Central memory CD4-positive, alpha-beta T cell (primary cell): Measurements from ENCODE around the gene ROR1.

Experiments
- DNase-seq: peaks from one replicate; pipeline ENCODE4 v3.0.0; 2022

ROR1 gene

DNA sequence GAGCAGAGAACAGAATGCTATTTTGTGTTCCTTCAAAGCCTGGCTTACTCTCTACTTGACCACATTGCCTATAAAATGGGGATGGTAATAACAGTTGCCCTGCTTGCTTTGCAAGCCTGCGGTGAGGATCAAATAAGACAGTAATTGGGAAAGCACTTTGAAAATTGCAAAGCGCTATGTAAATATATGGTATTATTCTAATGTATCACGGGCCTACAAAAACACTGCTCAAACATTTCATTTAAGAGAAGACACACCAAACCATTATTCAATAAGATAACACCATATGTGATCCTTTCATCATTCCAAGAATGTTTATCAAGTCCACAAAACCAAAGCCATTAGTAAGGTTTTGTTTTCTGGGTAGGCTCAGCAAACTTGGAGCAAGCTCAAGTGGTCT is 208.4 kb downstream of the ROR1 start:
- DNase-seq, result no peak

DNA sequence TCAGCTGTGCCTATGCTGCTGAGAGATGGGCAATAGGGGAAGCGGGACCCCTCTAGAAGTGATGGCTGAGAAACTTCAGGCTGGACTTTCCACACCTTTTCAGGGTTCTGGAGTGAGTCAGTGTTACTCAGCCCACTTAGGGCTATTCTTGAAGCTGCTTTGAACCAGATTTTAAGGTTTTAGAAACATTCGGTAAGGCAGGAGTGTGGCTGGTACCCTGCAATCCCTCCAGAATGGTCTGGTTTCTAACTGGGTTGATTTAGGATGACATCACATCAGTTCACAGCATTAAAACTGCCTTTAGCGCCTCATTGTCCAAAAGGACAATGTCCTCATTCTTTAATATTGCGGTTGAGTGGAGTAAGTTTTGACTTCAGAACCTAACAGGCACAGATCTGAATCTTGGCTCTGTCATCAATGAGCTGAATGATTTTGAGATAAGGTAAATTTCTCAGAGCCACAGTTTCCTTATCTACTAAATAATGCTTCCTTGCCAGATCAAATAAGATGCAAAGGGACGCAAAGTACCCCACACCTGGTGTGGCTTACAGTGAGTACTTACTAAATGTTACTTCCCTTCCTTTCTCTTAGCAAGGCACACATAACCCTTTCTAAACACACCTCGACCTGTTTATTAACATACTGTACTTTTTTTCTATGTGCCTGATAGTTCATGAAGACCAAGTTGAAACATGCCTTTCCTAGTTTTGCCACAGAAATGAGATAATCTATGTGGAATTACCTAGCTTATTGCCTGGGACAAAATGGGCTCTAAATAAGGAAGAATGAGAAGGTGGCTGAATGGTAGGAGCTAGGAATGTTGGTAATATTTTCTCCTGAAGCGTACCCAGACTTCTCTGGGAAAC is 209.8 kb downstream of the ROR1 start:
- no peak for DNase-seq

GRCh38 chr1:63984257-63984929 is 210.6 kb downstream of the ROR1 start:
- no peak for DNase-seq

GRCh38 chr1:63984930-63985290 is 211.1 kb downstream of the ROR1 start:
- DNase-seq, result no peak

DNA sequence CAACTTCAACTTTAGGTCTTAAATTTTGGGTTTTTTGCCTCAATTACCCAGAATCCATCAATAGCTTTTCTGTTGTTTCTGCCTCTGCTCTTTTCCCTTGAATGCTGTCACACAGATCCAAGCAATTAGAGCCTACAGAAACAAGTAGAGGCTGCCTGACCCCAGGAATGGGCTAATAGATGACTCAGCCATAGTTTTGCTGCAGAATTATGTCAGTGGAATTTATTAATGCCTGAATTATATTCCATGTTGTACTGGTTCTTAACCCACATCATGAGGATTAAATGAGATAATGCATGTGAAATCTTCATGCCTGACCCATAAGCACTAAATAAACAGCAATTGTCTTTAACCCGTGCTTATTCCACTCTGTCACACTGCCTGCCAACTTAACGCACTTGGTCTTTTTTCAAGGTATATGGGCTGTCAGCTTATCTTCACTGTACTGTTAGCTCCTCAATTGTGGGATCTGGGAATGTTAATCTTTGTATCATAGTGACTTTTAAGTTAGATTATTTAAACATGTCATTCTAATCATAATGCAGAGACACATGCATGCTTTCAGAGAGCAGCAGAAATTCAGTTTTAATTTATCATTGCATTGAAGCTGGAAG is 213.3 kb downstream of the ROR1 start:
- no peak for DNase-seq

- no peak for DNase-seq
These were observed 213.8 kb downstream of the ROR1 start for GRCh38 chr1:63987628-63988024.

DNA sequence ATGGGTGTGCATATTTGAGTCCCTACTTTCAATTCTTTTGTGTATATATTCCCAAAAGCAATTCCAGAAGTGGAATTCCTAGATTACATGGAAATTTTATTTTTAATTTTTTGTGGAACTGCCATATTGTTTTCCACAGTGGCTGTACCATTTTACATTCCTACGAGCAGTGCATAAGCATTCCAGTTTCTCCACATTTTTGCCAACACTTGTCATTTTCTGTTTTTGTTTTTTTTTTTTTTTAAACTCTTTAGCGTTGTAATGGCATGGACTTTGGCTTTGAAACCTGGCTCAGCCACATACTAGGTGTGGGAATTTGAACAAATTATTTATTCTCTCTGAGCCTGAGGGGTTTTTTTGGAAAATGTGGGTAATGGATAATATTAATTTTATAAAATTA is 215.1 kb downstream of the ROR1 start:
- no peak for DNase-seq

DNA sequence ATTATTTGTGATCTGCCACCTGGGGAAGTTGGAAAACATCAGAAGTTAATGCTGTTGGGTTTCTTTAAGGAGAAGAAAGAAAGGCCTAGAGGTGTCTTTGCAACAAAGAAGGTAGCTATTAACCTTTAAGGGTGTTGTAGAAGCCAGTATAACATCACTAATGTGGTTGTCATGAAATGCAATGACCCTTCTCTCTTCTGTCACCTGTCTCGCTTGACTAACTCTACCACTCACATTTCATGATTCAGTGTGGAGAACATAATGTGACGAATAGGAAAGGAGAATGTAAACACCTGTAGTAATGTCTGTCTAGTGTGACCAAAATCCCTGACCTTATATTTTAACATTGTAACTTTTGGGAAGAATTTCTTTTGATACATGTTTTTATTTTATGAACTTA is 217.9 kb downstream of the ROR1 start:
- no peak for DNase-seq

GRCh38 chr1:64000021-64000420 is 226.2 kb downstream of the ROR1 start:
- DNase-seq, result no peak

- DNase-seq, result no peak
These were observed 227.2 kb downstream of the ROR1 start for GRCh38 chr1:64001038-64001437.

DNA sequence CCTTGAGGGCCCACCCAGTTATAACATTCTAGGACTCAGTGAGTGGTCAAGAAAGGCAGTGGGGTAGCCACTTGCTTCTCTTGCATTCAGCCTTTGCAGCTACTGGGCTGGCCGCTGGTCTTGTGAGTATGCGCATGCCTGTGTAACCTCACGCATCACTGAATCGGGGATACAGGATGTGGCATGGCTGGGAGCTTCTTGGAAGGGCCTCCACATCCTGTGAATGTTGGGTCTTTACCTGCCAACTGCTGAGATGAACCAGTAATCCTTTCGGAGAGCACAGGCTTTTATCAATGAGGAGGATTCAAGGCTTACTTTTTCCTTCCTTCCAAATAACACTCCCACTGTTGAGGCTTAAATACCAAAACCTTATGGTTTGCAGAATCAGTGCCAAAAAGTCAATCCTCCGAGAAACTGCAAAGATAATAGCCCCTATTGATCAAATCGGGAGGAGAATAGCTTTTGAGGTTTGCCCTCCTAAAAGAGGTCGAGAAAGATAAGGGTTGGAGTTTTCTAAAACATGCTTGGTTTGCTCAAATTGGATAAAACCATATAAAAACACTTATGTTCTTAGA is 230.7 kb downstream of the ROR1 start:
- DNase-seq, result no peak

- no peak for DNase-seq
These were observed 232.0 kb downstream of the ROR1 start for GRCh38 chr1:64005801-64006200.

DNA sequence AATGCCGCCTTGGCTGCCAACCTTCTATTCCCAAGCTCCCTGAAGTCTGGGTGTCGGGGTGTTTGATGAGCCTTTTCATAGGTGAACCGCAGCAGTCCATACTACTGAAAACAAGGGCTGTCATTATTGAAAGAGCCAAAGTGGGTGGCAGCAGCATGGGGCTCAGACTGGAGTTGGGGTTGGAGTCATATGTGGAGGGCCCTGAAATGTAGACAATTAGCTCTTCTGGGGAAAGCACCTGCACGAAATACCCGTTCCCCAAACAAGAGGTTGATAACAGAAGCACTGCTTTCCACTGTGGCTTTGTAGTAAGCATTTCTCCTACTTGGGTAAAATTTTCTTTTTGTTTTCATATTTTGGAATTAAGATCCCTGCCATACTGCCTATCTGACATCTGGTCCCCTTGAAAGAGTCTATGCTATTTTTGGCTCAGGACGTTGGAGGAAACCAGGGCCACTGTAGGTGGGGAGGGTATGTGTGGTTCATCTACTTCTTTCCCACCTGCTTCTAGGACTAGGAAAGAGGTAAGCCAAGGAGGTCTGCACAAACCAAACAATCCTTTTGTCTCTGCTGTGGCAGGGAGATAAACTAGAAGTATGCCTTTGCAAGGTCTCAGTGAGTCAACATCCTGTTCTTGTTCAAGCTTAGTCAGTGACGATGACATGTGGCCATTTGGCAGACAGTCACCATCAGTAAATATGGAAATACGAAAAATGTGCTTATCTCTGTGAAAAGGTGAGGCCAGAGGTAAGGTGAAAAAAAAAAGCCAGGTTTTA is 232.6 kb downstream of the ROR1 start:
- no peak for DNase-seq

DNA sequence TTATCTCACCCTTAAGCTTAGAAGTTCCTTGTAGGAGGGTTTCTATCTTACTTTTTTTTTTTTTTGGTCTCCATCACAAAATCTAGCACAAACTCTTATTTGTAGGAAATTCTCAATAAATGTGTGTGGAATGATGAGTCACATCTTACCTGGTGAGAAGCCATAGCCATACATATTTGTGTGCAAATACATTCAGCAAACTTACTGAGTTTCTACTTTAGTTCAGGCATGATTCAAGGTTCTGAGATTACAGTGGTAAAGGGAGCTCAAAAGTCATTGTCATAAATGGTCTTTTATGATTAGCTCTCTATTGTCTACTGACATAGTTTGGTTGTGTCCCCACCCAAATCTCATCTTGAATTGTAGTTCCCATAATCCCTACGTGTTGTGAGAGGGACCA is 236.5 kb downstream of the ROR1 start:
- no peak for DNase-seq

GRCh38 chr1:64013395-64013794 is 239.6 kb downstream of the ROR1 start:
- no peak for DNase-seq

DNA sequence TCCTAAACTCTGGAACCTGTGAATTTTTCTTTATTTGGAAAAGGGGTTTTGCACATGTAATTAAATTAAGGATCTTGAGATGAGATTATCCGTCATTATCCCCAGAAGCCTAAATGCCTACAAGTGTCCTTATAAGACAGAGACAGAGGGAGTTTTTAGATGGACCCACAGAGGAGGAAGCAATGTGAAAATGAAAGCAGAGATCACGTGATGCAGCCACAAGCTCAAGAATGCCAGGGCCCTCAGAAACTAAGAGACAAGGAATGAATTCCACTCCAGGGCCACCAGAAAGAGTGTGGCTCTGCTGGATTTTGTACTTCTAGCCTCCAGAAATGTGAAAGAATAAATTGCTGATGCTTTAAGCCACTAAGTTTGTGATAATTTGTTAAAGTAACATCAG is 246.0 kb downstream of the ROR1 start:
- DNase-seq, result no peak

- DNase-seq, result no peak
These were observed 247.2 kb downstream of the ROR1 start for GRCh38 chr1:64021066-64021465.

DNA sequence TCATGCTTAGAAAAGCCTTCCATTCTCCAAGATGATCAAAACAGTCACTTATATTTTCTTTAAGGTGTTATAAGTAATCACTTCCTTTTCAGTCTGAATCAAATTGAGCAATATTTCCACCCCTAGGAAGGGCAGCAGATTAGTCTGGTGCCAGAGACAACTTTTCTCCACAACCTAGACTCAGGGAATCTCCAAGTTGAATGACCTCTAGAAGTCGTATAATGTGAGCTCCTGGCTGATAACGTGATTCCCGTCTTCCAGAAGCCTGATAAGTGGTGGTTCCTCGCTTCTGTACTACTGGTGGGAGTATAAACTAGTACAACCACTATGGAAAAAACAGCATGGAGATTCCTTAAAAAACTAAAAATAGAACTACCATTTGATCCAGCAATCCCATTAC is 251.2 kb downstream of the ROR1 start:
- DNase-seq, result no peak

DNA sequence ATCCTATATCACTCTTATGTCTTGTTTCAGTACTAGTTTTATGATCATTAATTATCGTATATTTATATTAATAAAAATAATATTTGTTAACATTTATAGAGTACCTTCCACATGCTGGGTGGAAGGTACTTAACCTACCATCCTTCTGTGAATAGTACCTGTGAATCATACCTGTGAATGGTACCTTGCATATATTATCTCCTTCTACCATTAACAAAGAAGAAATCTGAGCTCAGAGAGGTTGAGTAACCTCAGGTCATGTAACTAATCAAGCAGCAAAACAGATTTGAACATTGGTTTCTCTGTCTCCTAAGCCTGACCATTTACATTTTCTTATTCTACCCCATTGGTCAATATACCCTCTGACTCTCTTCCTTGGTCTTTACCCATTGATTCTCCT is 255.2 kb downstream of the ROR1 start:
- DNase-seq, result no peak

DNA sequence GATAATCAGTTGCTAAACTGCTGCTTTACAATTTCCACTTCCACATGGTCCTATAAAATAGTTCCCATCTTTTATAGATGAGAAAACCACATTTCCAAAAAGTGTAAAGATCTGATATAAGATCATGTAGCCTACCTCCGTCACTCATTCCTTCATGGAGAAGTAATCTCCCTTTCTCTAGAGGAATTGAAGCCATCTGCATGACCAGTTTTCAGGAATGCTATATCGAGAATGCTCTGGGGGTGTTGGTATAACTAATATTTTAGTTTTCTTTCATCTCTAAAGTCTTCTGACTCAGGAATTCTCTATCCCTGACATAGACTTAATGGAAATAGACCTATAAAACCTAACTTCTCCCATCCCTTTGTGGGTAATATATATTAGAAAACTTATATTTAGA is 256.6 kb downstream of the ROR1 start:
- no peak for DNase-seq

- no peak for DNase-seq
These were observed 257.4 kb downstream of the ROR1 start for GRCh38 chr1:64031236-64031635.

GRCh38 chr1:64033667-64034220 is 259.9 kb downstream of the ROR1 start:
- DNase-seq, result no peak

GRCh38 chr1:64036549-64036948 is 262.7 kb downstream of the ROR1 start:
- DNase-seq, result no peak
